Activated CD8-positive, alpha-beta memory T cell treated with anti-CD3 and anti-CD28 coated beads for 48 hours (primary cell): Measurements from ENCODE around the gene PSME2.

Source experiments
- DNase-seq, 3 experiments: peaks; one replicate each; pipeline ENCODE4 v3.0.0-alpha.2; 2020; ENCODE audit warnings: low read depth in 2 of 3, low spot score in 2 of 3

The PSME2 gene

GRCh38 chr14:24095271-24096068 is 50.9 kb downstream of the PSME2 start:
- DNase-seq = peak; percentile 43 to 48 (median 44)

- DNase-seq = no peak
These were observed 51.6 kb downstream of the PSME2 start for GRCh38 chr14:24094841-24095270.

- DNase-seq = peak; percentile 75 to 85 (median 75)
These were observed 52.2 kb downstream of the PSME2 start, which contains the start of gene PCK2 for GRCh38 chr14:24093901-24094840. PCK2 (plus strand) TSS chr14:24094311; CDS start chr14:24094406, 95 bp downstream.
